ENCODE measurements around the gene KCNQ5. TPM values are rescaled to one million over a fixed set of nuclear protein-coding genes. Genes with fewer than 3 reads are reported as not detected.

KCNQ5 gene
- total and polyA plus RNA-seq, 2 of the 8 experiments (the other 6 are each of a cell fraction or from before 2014, with no cell fraction given): 0.83 to 1.2 TPM

- TF ChIP-seq CHD7 (IDR thresholded peaks at IDR 0.05; ENCODE audit: insufficient replicate concordance, low read length) (no peak), EZH2 (IDR thresholded peaks at IDR 0.05; ENCODE audit: low read depth, low read length, severe bottlenecking) (no peak), HDAC2 (IDR thresholded peaks at IDR 0.05; ENCODE audit: borderline replicate concordance in 1 of 2, low read depth in 2 of 2, low read length in 2 of 2) (no peak), BCL11A (IDR thresholded peaks at IDR 0.05; ENCODE audit: low read depth in 2 of 2, low read length in 2 of 2) (no peak), KDM1A (IDR thresholded peaks at IDR 0.05; ENCODE audit: borderline replicate concordance, low read length) (no peak), SIX5 (IDR thresholded peaks at IDR 0.05; ENCODE audit: low read depth, low read length) (no peak), RAD21 (IDR thresholded peaks at IDR 0.05 in 1 of 2, conservative IDR thresholded peaks at IDR 0.05 in 1 of 2; ENCODE audit: low read depth in 2 of 2, low read length in 2 of 2) (no peak), CBX8 (IDR thresholded peaks at IDR 0.05; ENCODE audit: borderline replicate concordance, low read depth, low read length) (no peak), EP300 (IDR thresholded peaks at IDR 0.05; ENCODE audit: borderline replicate concordance in 1 of 2, low read depth in 2 of 2, low read length in 2 of 2) (no peak), CHD2 (IDR thresholded peaks at IDR 0.05; ENCODE audit: low read length) (no peak), CEBPB (IDR thresholded peaks at IDR 0.05; ENCODE audit: low read depth, low read length) (no peak)
Observed at GRCh38 chr6:72832271-72832670, 210.4 kb downstream of the KCNQ5 start (continued).

Data from H1 (cell line).